ENCODE data around the gene ADAM19.

ADAM19 gene

DNA sequence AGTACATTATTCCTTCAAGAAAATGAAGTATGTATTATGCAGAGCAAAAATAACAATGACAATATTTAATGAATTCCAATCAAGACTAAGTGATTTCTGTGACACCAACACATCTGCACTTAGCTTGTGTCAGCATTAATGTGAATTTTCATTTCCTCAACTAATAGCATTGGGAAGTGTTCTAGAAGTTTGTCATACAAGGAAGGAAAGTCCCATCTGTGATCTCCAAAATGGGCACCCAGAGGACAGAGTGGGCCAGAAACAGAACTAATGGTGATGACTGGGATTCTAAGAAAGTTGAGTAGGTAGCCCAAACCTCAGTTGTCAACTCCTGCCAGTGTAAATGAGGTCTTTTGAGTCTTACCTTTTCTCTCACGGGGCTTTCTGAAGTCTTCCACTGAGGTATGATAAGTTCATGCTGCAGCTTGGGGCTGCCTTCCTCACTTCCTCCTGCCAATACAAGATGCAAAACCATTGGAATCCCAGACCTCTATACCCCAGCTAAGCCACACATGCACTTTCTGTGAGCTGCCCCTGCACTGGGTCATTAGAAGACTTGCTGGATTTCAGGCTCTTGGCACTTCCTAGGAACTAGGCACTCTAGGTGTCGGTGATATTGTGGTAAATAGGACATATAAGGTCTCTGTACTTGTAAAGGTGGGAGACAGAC is 4.9 kb downstream of the ADAM19 start:
- TF ChIP-seq, protein P1, sequence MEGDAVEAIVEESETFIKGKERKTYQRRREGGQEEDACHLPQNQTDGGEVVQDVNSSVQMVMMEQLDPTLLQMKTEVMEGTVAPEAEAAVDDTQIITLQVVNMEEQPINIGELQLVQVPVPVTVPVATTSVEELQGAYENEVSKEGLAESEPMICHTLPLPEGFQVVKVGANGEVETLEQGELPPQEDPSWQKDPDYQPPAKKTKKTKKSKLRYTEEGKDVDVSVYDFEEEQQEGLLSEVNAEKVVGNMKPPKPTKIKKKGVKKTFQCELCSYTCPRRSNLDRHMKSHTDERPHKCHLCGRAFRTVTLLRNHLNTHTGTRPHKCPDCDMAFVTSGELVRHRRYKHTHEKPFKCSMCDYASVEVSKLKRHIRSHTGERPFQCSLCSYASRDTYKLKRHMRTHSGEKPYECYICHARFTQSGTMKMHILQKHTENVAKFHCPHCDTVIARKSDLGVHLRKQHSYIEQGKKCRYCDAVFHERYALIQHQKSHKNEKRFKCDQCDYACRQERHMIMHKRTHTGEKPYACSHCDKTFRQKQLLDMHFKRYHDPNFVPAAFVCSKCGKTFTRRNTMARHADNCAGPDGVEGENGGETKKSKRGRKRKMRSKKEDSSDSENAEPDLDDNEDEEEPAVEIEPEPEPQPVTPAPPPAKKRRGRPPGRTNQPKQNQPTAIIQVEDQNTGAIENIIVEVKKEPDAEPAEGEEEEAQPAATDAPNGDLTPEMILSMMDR (IDR thresholded peaks at IDR 0.05), result no peak
- H3K4me3 ChIP-seq, result no peak overlapping the region
- H3K27ac ChIP-seq, result peak overlapping the region in 1 of 2 donors; percentile 66
- DNase-seq (ENCODE audit: low spot score), result no peak

DNA sequence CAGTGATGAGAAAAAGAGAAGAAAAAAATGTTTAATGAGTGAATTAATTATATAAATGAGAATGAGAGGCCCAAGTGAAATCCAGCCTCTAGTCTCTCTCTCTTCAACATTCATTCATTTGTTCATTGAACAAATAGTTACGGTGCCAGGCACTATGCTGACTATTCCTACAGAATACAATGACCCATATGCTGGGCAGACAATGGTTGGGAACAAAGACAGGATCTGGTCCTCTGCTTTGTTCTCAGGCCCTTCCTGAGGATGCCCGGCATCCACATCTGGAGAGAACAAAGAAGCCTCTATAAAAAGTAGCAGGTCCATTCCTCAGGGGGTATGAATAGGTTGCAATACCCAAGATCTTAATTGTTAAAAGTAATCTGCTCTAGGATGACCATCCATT is 6.9 kb downstream of the ADAM19 start:
- TF ChIP-seq, protein P1 (IDR thresholded peaks at IDR 0.05), result no peak
- no peak overlapping the region for H3K27ac ChIP-seq
- H3K4me3 ChIP-seq, result no peak overlapping the region
- DNase-seq (ENCODE audit: low spot score), result no peak

DNA sequence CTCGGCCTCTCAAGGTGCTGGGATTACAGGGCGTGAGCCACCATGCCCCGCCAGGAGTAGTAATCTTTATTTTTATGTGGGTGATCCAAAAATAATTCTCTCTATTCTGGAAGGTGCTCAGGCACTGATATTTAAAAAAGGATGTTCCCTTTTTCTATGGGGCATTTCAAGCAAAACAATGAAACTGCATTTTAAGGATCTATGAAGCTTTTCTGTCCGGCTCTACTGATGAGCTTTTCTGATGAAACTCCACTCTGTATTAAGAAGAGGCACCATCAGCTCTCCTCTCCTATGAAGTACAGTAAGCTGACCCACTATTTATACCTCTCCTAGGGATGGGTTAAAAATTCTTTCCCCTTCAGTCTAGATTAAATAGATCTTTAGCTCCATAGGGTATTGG is 7.4 kb downstream of the ADAM19 start:
- Histone ChIP-seq H3K27ac (no peak overlapping the region), H3K4me3 (no peak overlapping the region)
- TF ChIP-seq, protein P1 (IDR thresholded peaks at IDR 0.05), result no peak
- DNase-seq (ENCODE audit: low spot score), result no peak

DNA sequence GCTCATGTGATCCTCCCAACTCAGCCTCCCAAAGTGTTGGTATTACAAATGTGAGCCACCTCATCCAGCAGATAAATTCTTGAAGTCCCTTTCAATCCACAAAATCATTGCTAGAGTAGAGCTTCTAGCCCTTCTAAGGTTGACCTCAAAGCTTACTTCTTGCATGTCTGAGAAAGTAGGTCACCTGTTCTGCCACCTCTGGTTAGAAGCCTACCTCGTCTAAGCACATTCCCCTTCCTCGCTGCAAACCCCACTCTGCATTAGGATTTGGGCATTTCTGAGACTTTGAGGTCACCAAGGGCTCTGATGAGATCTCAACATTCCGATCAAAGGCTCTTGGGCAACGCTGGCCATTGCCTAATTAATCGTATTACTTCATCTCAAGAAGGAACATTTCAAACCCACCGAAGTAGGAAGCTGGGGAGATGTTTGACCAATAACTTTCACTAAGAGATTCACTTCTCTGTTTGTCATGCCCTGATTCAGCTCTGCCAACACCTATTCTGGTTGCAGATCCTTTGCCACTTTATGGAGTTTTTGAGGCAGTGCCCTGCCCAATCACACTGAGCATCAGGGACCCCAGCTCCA is 8.6 kb downstream of the ADAM19 start:
- DNase-seq (ENCODE audit: low spot score), result no peak
- H3K27ac ChIP-seq, result no peak overlapping the region
- TF ChIP-seq, protein P1 (IDR thresholded peaks at IDR 0.05), result no peak
- H3K4me3 ChIP-seq, result no peak overlapping the region

DNA sequence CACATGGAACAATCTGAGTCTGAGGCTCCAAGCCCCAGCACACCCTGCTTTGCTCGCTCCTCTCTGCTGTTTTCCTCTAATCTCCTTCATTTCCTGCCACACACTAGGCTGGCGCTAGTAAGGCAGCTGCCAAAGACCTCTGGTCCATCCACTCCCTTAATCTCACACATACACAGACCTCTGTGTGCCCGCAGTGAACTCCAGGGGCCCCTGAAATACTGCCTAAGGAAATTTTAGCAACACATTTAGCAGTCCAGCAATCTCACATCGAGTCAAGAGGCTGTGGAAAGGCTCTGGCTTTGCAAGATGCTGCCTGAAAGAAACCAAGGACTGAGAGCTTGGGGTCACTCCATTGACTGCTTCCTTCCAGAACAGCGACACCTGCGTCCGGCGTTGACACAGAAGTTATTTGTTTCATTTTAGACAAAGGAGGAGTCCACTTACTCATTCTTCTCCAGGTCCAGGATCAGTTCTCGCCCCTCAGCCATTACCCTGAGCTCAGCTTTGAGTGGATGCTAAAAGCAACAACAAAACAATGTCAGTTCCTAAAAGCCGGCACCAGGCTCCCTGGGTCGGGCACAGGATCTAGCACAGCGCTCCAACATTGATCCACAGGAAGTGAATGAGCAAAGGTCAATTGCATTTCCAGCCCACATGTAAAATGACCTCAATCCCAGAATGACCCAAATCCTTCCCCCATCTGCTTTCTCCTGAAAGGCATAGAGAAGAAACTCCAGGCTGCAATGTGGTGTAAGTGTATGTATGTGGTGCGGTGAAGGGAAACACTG is 11.5 kb downstream of the ADAM19 start:
- peak overlapping the region; percentile 46 for H3K4me3 ChIP-seq
- H3K27ac ChIP-seq, result peak overlapping the region; percentile 69 to 90
- no peak for DNase-seq (ENCODE audit: low spot score)
- TF ChIP-seq, protein P1 (IDR thresholded peaks at IDR 0.05), result no peak

DNA sequence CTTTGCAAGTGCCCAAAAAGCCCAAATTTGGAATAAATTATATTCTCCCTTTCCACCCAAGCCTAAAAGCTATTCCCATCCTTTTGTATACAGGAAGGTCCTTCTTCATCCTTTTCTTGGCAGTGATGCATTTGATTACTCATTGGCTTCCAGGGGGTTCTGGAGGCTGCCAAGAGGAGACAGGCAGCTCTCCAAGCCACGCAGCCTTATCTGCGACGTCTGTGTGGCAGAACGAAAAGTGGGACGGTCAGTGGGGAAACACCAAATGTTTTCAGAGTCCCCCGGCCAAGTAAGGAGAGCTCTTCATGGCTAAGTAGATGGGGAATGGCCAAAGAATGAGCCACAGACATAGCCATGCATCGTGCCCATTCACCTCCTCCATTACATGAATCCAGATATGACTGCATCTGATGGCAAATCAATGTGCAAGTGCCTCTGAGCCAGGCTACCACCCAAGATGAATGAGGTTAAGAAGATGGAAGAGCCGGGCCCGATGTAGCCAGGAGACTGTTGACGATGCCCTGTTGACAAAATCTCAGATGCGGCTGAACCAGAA is 12.1 kb downstream of the ADAM19 start:
- Histone ChIP-seq H3K27ac (peak overlapping the region; percentile 69 to 90), H3K4me3 (peak overlapping the region; percentile 46)
- TF ChIP-seq, protein P1 (IDR thresholded peaks at IDR 0.05), result no peak
- no peak for DNase-seq (ENCODE audit: low spot score)
